Measurements from ENCODE around the gene RTEL1. TPM values are rescaled to one million over a fixed set of nuclear protein-coding genes. Genes with fewer than 3 reads are reported as not detected.

The RTEL1 gene
- total and polyA plus RNA-seq, 2 experiments from 2014 or later = 14.0 to 18.2 TPM

DNA sequence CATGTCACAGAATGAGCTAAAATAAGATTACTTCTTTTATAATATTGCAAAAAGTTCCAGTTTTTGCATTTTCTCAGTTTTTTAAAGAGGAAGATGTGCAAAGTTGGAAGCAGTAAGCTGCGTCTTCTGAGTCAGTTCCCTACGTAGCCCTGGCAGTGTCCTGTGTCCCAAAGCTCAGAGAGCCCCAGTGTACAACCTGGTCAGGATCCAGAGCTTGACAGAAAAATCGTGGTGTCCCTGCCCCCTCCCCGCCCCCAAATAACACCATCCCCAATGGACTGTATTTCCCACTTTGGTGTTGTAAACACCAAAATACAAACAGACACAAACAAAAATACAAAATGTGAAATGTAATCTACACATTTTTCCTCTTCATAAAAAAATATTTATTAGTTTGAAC is 86.0 kb downstream of the RTEL1 start:
- H3K36me3 ChIP-seq (replicated peaks; ENCODE audit: insufficient read depth, low read depth) = no peaks in the 10 kb centered on the region
- TF ChIP-seq EZH2 (IDR thresholded peaks at IDR 0.05; ENCODE audit: borderline replicate concordance) (no peak), EZH2phosphoT487 (IDR thresholded peaks at IDR 0.05; ENCODE audit: low read depth, severe bottlenecking, unreplicated experiment) (no peak)
- TF ChIP-seq, protein P1, sequence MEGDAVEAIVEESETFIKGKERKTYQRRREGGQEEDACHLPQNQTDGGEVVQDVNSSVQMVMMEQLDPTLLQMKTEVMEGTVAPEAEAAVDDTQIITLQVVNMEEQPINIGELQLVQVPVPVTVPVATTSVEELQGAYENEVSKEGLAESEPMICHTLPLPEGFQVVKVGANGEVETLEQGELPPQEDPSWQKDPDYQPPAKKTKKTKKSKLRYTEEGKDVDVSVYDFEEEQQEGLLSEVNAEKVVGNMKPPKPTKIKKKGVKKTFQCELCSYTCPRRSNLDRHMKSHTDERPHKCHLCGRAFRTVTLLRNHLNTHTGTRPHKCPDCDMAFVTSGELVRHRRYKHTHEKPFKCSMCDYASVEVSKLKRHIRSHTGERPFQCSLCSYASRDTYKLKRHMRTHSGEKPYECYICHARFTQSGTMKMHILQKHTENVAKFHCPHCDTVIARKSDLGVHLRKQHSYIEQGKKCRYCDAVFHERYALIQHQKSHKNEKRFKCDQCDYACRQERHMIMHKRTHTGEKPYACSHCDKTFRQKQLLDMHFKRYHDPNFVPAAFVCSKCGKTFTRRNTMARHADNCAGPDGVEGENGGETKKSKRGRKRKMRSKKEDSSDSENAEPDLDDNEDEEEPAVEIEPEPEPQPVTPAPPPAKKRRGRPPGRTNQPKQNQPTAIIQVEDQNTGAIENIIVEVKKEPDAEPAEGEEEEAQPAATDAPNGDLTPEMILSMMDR (IDR thresholded peaks at IDR 0.05; ENCODE audit: poor library complexity) = no peak
- no peak overlapping the region for H3K27ac ChIP-seq
- H3K27me3 ChIP-seq = no peaks in the 10 kb centered on the region
- peaks cover 6% of the 10 kb centered on the region for H3K79me2 ChIP-seq
- no peak overlapping the region for H3K4me3 ChIP-seq
- no peak overlapping the region for H3K4me2 ChIP-seq
- H4K20me1 ChIP-seq (ENCODE audit: insufficient read depth, poor library complexity, severe bottlenecking) = no peaks in the 10 kb centered on the region
- no peaks in the 10 kb centered on the region for H3K9me2 ChIP-seq (replicated peaks; ENCODE audit: insufficient read depth)
- DNase-seq (ENCODE audit: low spot score) = no peak
- no peak overlapping the region for H2AFZ ChIP-seq
- H3K4me1 ChIP-seq (ENCODE audit: insufficient read depth) = peaks cover 11% of the 10 kb centered on the region
- WGBS (ENCODE audit: low lambda C conversion rate, missing lambda C conversion rate) = 93% methylated on average over 4 of the region's 4 CpGs
- no peaks in the 10 kb centered on the region for H3K9me3 ChIP-seq (ENCODE audit: low read depth)

GRCh38 chr20:63744574-63745423 is 86.7 kb downstream of the RTEL1 start:
- Histone ChIP-seq H3K4me3 (no peak overlapping the region), H3K27ac (no peak overlapping the region), H3K4me1 (ENCODE audit: insufficient read depth) (peaks cover 10% of the 10 kb centered on the region), H3K9me2 (replicated peaks; ENCODE audit: insufficient read depth) (no peaks in the 10 kb centered on the region), H3K9me3 (ENCODE audit: low read depth) (no peaks in the 10 kb centered on the region), H3K36me3 (replicated peaks; ENCODE audit: insufficient read depth, low read depth) (no peaks in the 10 kb centered on the region), H3K27me3 (no peaks in the 10 kb centered on the region), H3K4me2 (no peak overlapping the region), H2AFZ (no peak overlapping the region), H4K20me1 (ENCODE audit: insufficient read depth, poor library complexity, severe bottlenecking) (no peaks in the 10 kb centered on the region), H3K79me2 (peaks cover 6% of the 10 kb centered on the region)
- 93% methylated on average over 23 of the region's 25 CpGs for WGBS (ENCODE audit: low lambda C conversion rate, missing lambda C conversion rate)
- DNase-seq (ENCODE audit: low spot score) = no peak
- TF ChIP-seq, protein P1 (IDR thresholded peaks at IDR 0.05; ENCODE audit: poor library complexity) = no peak
- TF ChIP-seq EZH2 (IDR thresholded peaks at IDR 0.05; ENCODE audit: borderline replicate concordance) = no peak

DNA sequence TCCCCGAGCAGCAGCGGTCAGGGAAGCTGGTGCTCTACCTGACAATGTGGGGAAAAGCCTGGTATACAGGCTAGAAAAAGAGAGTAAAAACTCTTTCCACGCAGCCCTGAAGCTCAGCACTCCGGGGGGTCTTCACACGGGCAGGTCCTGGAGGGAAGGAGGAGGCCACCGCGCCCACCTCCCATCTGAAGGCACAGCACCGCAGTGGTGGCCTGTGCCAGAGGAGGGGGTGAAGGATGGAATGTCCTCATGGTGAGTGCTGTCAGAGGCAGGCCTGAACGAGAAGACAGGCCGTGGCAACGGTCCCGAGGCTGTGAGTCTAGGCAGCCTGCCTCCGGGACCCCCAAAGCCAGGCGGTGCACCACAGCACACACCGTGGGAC is 87.3 kb downstream of the RTEL1 start:
- WGBS (ENCODE audit: low lambda C conversion rate, missing lambda C conversion rate) = 85% methylated on average over 15 of the region's 15 CpGs

More for the DNA sequence above, 87.3 kb downstream of the RTEL1 start:
- no peaks in the 10 kb centered on the region for H4K20me1 ChIP-seq (ENCODE audit: insufficient read depth, poor library complexity, severe bottlenecking)
- H3K79me2 ChIP-seq = peaks cover 6% of the 10 kb centered on the region
- H3K4me1 ChIP-seq (ENCODE audit: insufficient read depth) = peaks cover 10% of the 10 kb centered on the region
- no peak overlapping the region for H3K4me2 ChIP-seq
- H3K27ac ChIP-seq = no peak overlapping the region
- no peaks in the 10 kb centered on the region for H3K36me3 ChIP-seq (replicated peaks; ENCODE audit: insufficient read depth, low read depth)
- TF ChIP-seq, protein P1 (IDR thresholded peaks at IDR 0.05; ENCODE audit: poor library complexity) = no peak
- TF ChIP-seq EZH2 (IDR thresholded peaks at IDR 0.05; ENCODE audit: borderline replicate concordance) (no peak), EZH2phosphoT487 (IDR thresholded peaks at IDR 0.05; ENCODE audit: low read depth, severe bottlenecking, unreplicated experiment) (no peak)
- no peak for DNase-seq (ENCODE audit: low spot score)
- H3K9me2 ChIP-seq (replicated peaks; ENCODE audit: insufficient read depth) = no peaks in the 10 kb centered on the region
- H3K27me3 ChIP-seq = no peaks in the 10 kb centered on the region
- no peaks in the 10 kb centered on the region for H3K9me3 ChIP-seq (ENCODE audit: low read depth)
- no peak overlapping the region for H3K4me3 ChIP-seq
- no peak overlapping the region for H2AFZ ChIP-seq

Small RNA genes lying within 50 kb of the gene (small RNA-seq; reads per million reads assigned to genes)
- not detected for gene LIME1
- not detected for gene TNFRSF6B

Other genes with a start within 250 kb of the RTEL1 start
- 2.9 and 3.5 TPM in 2 replicates for gene KCNQ2, start 185.7 kb upstream of the RTEL1 start, total RNA-seq
- gene KCNQ2, start 185.7 kb upstream of the RTEL1 start, polyA plus RNA-seq = 4.3 and 5.4 TPM in 2 replicates
- 18.5 and 23.5 TPM in 2 replicates for gene EEF1A2, start 159.2 kb upstream of the RTEL1 start, total RNA-seq
- gene EEF1A2, start 159.2 kb upstream of the RTEL1 start, polyA plus RNA-seq = 12.0 and 14.8 TPM in 2 replicates
- 47.6 and 55.1 TPM in 2 replicates for gene PPDPF, start 137.5 kb upstream of the RTEL1 start, total RNA-seq
- gene PPDPF, start 137.5 kb upstream of the RTEL1 start, polyA plus RNA-seq = 330 and 333 TPM in 2 replicates
- gene PTK6, start 120.9 kb upstream of the RTEL1 start, total RNA-seq = 0.52 and 1.1 TPM in 2 replicates
- gene PTK6, start 120.9 kb upstream of the RTEL1 start, polyA plus RNA-seq = 0.06 and 0.27 TPM in 2 replicates
- not detected in 2 replicates for gene SRMS, start 110.6 kb upstream of the RTEL1 start, total RNA-seq
- gene SRMS, start 110.6 kb upstream of the RTEL1 start, polyA plus RNA-seq = not detected in 2 replicates
- gene FNDC11, start 104.2 kb upstream of the RTEL1 start, total RNA-seq = 0.57 and 0.76 TPM in 2 replicates
- gene FNDC11, start 104.2 kb upstream of the RTEL1 start, polyA plus RNA-seq = 0.79 and 2.1 TPM in 2 replicates
- 14.8 and 17.0 TPM in 2 replicates for gene HELZ2, start 84.1 kb upstream of the RTEL1 start, total RNA-seq
- 4.6 and 5.8 TPM in 2 replicates for gene HELZ2, start 84.1 kb upstream of the RTEL1 start, polyA plus RNA-seq
- gene GMEB2, start 31.2 kb upstream of the RTEL1 start, total RNA-seq = 10.0 and 10.7 TPM in 2 replicates
- 8.7 and 10.9 TPM in 2 replicates for gene GMEB2, start 31.2 kb upstream of the RTEL1 start, polyA plus RNA-seq
- gene STMN3, start 4.9 kb upstream of the RTEL1 start, total RNA-seq = 13.2 and 14.4 TPM in 2 replicates
- gene STMN3, start 4.9 kb upstream of the RTEL1 start, polyA plus RNA-seq = 17.3 and 18.2 TPM in 2 replicates
- gene TNFRSF6B, start 38.3 kb downstream of the RTEL1 start, total RNA-seq = 0.97 and 3.3 TPM in 2 replicates
- gene TNFRSF6B, start 38.3 kb downstream of the RTEL1 start, polyA plus RNA-seq = 4.2 and 5.1 TPM in 2 replicates
- gene ARFRP1, start 49.7 kb downstream of the RTEL1 start, total RNA-seq = 24.0 and 31.5 TPM in 2 replicates
- 38.0 and 50.0 TPM in 2 replicates for gene ARFRP1, start 49.7 kb downstream of the RTEL1 start, polyA plus RNA-seq
- 18.6 and 21.5 TPM in 2 replicates for gene ZGPAT, start 49.7 kb downstream of the RTEL1 start, total RNA-seq
- 41.7 and 48.7 TPM in 2 replicates for gene ZGPAT, start 49.7 kb downstream of the RTEL1 start, polyA plus RNA-seq
- 6.6 and 11.7 TPM in 2 replicates for gene LIME1, start 78.4 kb downstream of the RTEL1 start, total RNA-seq
- gene LIME1, start 78.4 kb downstream of the RTEL1 start, polyA plus RNA-seq = 20.2 and 20.7 TPM in 2 replicates
- 43.9 and 59.4 TPM in 2 replicates for gene SLC2A4RG, start 81.5 kb downstream of the RTEL1 start, total RNA-seq
- 50.4 and 53.6 TPM in 2 replicates for gene SLC2A4RG, start 81.5 kb downstream of the RTEL1 start, polyA plus RNA-seq
- 4.0 and 5.2 TPM in 2 replicates for gene ZBTB46, start 173.0 kb downstream of the RTEL1 start, total RNA-seq
- gene ZBTB46, start 173.0 kb downstream of the RTEL1 start, polyA plus RNA-seq = 2.0 and 3.2 TPM in 2 replicates
- not detected in 2 replicates for gene ABHD16B, start 203.2 kb downstream of the RTEL1 start, total RNA-seq
- 0.68 and 0.95 TPM in 2 replicates for gene ABHD16B, start 203.2 kb downstream of the RTEL1 start, polyA plus RNA-seq
- 83.2 and 86.2 TPM in 2 replicates for gene TPD52L2, start 207.0 kb downstream of the RTEL1 start, total RNA-seq
- 93.8 and 98.1 TPM in 2 replicates for gene TPD52L2, start 207.0 kb downstream of the RTEL1 start, polyA plus RNA-seq
- gene DNAJC5, start 236.8 kb downstream of the RTEL1 start, total RNA-seq = 34.0 and 39.6 TPM in 2 replicates
- 6.6 and 10.2 TPM in 2 replicates for gene DNAJC5, start 236.8 kb downstream of the RTEL1 start, polyA plus RNA-seq